Vagina (tissue), 2 donors: Measurements from ENCODE around the gene PRF1. TPM values are rescaled to one million over a fixed set of nuclear protein-coding genes. Genes with fewer than 3 reads are reported as not detected.

ENCODE experiments used
- DNase-seq, 2 donors: peaks; one replicate each; pipeline ENCODE4 v3.0.0-alpha.2; 2017; ENCODE audit errors: extremely low spot score in 2 of 2
- H3K27ac ChIP-seq: fragments of 200-600 bp; sonication (generic); one replicate; pipeline ENCODE4 v1.5.1; 2019
- H3K27me3 ChIP-seq: fragments of 200-600 bp; sonication (generic); one replicate; pipeline ENCODE4 v1.5.1; 2019
- H3K36me3 ChIP-seq, 2 donors: fragments of 200-600 bp; sonication (generic); one replicate each; pipeline ENCODE4 v1.5.1; 2017 to 2019
- H3K4me1 ChIP-seq: fragments of 200-600 bp; sonication (generic); one replicate; pipeline ENCODE4 v1.5.1; 2019
- H3K4me3 ChIP-seq, 2 donors: fragments of 200-600 bp; sonication (generic); 1 replicate in 1 of 2; 2 replicates in 1 of 2; pipeline ENCODE4 v1.5.1; 2016 to 2019
- H3K9me3 ChIP-seq: fragments of 200-600 bp; sonication (generic); one replicate; pipeline ENCODE4 v1.5.1; 2019
- CTCF ChIP-seq, 3 experiments: fragments of 450-650 bp in 2 of 3; fragments of 200-600 bp in 1 of 3; sonication (generic) in 1 of 3; IDR thresholded peaks; one replicate each; pipeline ENCODE4 v1.5.1; 2017 to 2019; ENCODE audit warnings: antibody characterized with exemption in 3 of 3, mild to moderate bottlenecking in 2 of 3, moderate library complexity in 2 of 3
- POLR2A ChIP-seq, 2 donors: fragments of 450-650 bp; IDR thresholded peaks; one replicate each; pipeline ENCODE4 v1.6.1; 2017; ENCODE audit warnings: antibody characterized with exemption in 2 of 2, mild to moderate bottlenecking in 2 of 2, moderate library complexity in 2 of 2
- POLR2AphosphoS5 ChIP-seq, 2 donors: sonication (generic); formaldehyde crosslinking; IDR thresholded peaks; one replicate each; pipeline ENCODE4 v1.9.0; 2017; ENCODE audit warnings: antibody characterized with exemption in 2 of 2, mild to moderate bottlenecking in 2 of 2, low read depth in 1 of 2; ENCODE audit not compliant: insufficient read depth in 1 of 2
- intact Hi-C: fragments of 100-400 bp; cut with DNase I; formaldehyde crosslinking; loops from one replicate; pipeline ENCODE4 v1.15.1; 2023
- total RNA-seq: library from RNA; depleted of rRNA; stranded (reverse); fragments of >200 nt; gene quantifications from one replicate; pipeline ENCODE4 v1.2.3, GENCODE V29; 2016

Gene PRF1
- total RNA-seq, 1 donor from 2014 or later: 20.9 TPM

GRCh38 chr10:70620020-70620289, 17.4 kb upstream of the PRF1 start:
- Histone ChIP-seq H3K4me3 (no peak overlapping the region), H3K27ac (no peak overlapping the region), H3K27me3 (no peaks in the 10 kb centered on the region), H3K4me1 (peaks cover 8% of the 10 kb centered on the region), H3K36me3 (no peaks in the 10 kb centered on the region), H3K9me3 (peaks cover 9% of the 10 kb centered on the region)
- intact Hi-C loops: no loop called here
- no peak for TF ChIP-seq POLR2AphosphoS5 (IDR thresholded peaks at IDR 0.05; ENCODE audit: insufficient read depth in 1 of 2, low read depth in 1 of 2)
- no peak for TF ChIP-seq CTCF (IDR thresholded peaks at IDR 0.05)
- TF ChIP-seq POLR2A (IDR thresholded peaks at IDR 0.05): no peak
- DNase-seq: no peak

- TF ChIP-seq POLR2A (IDR thresholded peaks at IDR 0.05) (no peak), POLR2AphosphoS5 (IDR thresholded peaks at IDR 0.05; ENCODE audit: insufficient read depth in 1 of 2, low read depth in 1 of 2) (no peak), CTCF (IDR thresholded peaks at IDR 0.05) (no peak)
- DNase-seq: no peak
- H3K9me3 ChIP-seq: peaks cover 9% of the 10 kb centered on the region
- no peaks in the 10 kb centered on the region for H3K27me3 ChIP-seq
- peaks cover 8% of the 10 kb centered on the region for H3K4me1 ChIP-seq
- intact Hi-C loops: no loop called here
- H3K36me3 ChIP-seq: no peaks in the 10 kb centered on the region
- no peak overlapping the region for H3K4me3 ChIP-seq
- H3K27ac ChIP-seq: no peak overlapping the region
Measured at GRCh38 chr10:70619271-70620019, 16.9 kb upstream of the PRF1 start.

- intact Hi-C loops: no loop called here
- H3K4me3 ChIP-seq: no peak overlapping the region
- H3K27me3 ChIP-seq: no peaks in the 10 kb centered on the region
- H3K9me3 ChIP-seq: peaks cover 9% of the 10 kb centered on the region
- no peak for DNase-seq
- no peaks in the 10 kb centered on the region for H3K36me3 ChIP-seq
- H3K4me1 ChIP-seq: peaks cover 5% of the 10 kb centered on the region
- TF ChIP-seq POLR2A (IDR thresholded peaks at IDR 0.05): no peak
- TF ChIP-seq CTCF (IDR thresholded peaks at IDR 0.05): no peak
- no peak for TF ChIP-seq POLR2AphosphoS5 (IDR thresholded peaks at IDR 0.05; ENCODE audit: insufficient read depth in 1 of 2, low read depth in 1 of 2)
- no peak overlapping the region for H3K27ac ChIP-seq
Measured at GRCh38 chr10:70618663-70619062, 16.1 kb upstream of the PRF1 start.

GRCh38 chr10:70617798-70618568, 15.4 kb upstream of the PRF1 start:
- no peak for DNase-seq
- intact Hi-C loops: no loop called here
- no peak for TF ChIP-seq POLR2A (IDR thresholded peaks at IDR 0.05)
- no peak for TF ChIP-seq CTCF (IDR thresholded peaks at IDR 0.05)
- no peak for TF ChIP-seq POLR2AphosphoS5 (IDR thresholded peaks at IDR 0.05; ENCODE audit: insufficient read depth in 1 of 2, low read depth in 1 of 2)
- Histone ChIP-seq H3K27me3 (no peaks in the 10 kb centered on the region), H3K4me3 (no peak overlapping the region), H3K36me3 (no peaks in the 10 kb centered on the region), H3K4me1 (peaks cover 5% of the 10 kb centered on the region), H3K9me3 (peaks cover 9% of the 10 kb centered on the region), H3K27ac (no peak overlapping the region)

GRCh38 chr10:70616761-70617160, 14.2 kb upstream of the PRF1 start:
- Histone ChIP-seq H3K9me3 (peaks cover 9% of the 10 kb centered on the region), H3K4me1 (peaks cover 5% of the 10 kb centered on the region), H3K27ac (no peak overlapping the region), H3K4me3 (no peak overlapping the region), H3K27me3 (no peaks in the 10 kb centered on the region), H3K36me3 (no peaks in the 10 kb centered on the region)
- intact Hi-C loops: no loop called here
- TF ChIP-seq POLR2AphosphoS5 (IDR thresholded peaks at IDR 0.05; ENCODE audit: insufficient read depth in 1 of 2, low read depth in 1 of 2) (no peak), POLR2A (IDR thresholded peaks at IDR 0.05) (no peak), CTCF (IDR thresholded peaks at IDR 0.05) (no peak)
- DNase-seq: no peak
